Osteoblast (primary cell): ENCODE results near the gene TFIP11. TPM values are rescaled to one million over a fixed set of nuclear protein-coding genes. Genes with fewer than 3 reads are reported as not detected.

ENCODE experiments used
- DNase-seq: peaks from one replicate; pipeline ENCODE4 v3.0.0; 2011; ENCODE audit warnings: low spot score, mixed read lengths; ENCODE audit not compliant: insufficient read length; ENCODE audit errors: missing footprints
- H2AFZ ChIP-seq: 2 replicates; pipeline ENCODE4 v1.6.0; 2011; ENCODE audit warnings: mild to moderate bottlenecking, low read length
- H3K27ac ChIP-seq: 2 replicates; pipeline ENCODE4 v1.5.1; 2011; ENCODE audit warnings: mild to moderate bottlenecking, low read depth, low read length, moderate library complexity
- H3K27me3 ChIP-seq: 2 replicates; pipeline ENCODE4 v1.6.0; 2012; ENCODE audit warnings: mild to moderate bottlenecking, control low read depth, inconsistent platforms, low read length, moderate library complexity; ENCODE audit not compliant: insufficient read depth
- H3K36me3 ChIP-seq: 2 replicates; pipeline ENCODE4 v1.5.1; 2011; ENCODE audit warnings: mild to moderate bottlenecking, low read length, control low read depth, moderate library complexity; ENCODE audit not compliant: insufficient read depth
- H3K4me1 ChIP-seq: 2 replicates; pipeline ENCODE4 v1.5.1; 2011; ENCODE audit warnings: mild to moderate bottlenecking, low read length, control low read depth, moderate library complexity; ENCODE audit not compliant: insufficient read depth
- H3K4me2 ChIP-seq: 2 replicates; pipeline ENCODE4 v1.6.0; 2011; ENCODE audit warnings: mild to moderate bottlenecking, low read length; ENCODE audit not compliant: insufficient read depth
- H3K4me3 ChIP-seq: fragments of 200-600 bp; sonication (generic); 3 replicates; pipeline ENCODE4 v1.5.1; 2012; ENCODE audit warnings: mild to moderate bottlenecking, low read length, inconsistent platforms; ENCODE audit not compliant: insufficient read depth
- H3K79me2 ChIP-seq: 2 replicates; pipeline ENCODE4 v1.6.0; 2012; ENCODE audit warnings: mild to moderate bottlenecking, low read length, control low read depth, inconsistent platforms; ENCODE audit not compliant: insufficient read depth
- H3K9me3 ChIP-seq: 2 replicates; pipeline ENCODE4 v1.5.1; 2011; ENCODE audit warnings: low read depth, low read length, control low read depth
- H4K20me1 ChIP-seq: 2 replicates; pipeline ENCODE4 v1.6.0; 2012; ENCODE audit warnings: mild to moderate bottlenecking, low read length, control low read depth; ENCODE audit not compliant: insufficient read depth
- CTCF ChIP-seq: IDR thresholded peaks from 2 replicates; pipeline ENCODE4 v1.5.1; 2011; ENCODE audit warnings: mild to moderate bottlenecking, low read depth, low read length, moderate library complexity; ENCODE audit errors: extremely low read depth
- total RNA-seq: library from RNA; depleted of rRNA; stranded (reverse); fragments of >200 nt; gene quantifications from 2 replicates; pipeline ENCODE4 v1.2.3, GENCODE V29; 2012

TFIP11 gene
- total RNA-seq, 1 donor: 34.7 TPM

- DNase-seq: peak; percentile 90
- Histone ChIP-seq H3K27ac (peak overlapping the region; percentile 20), H3K27me3 (no peaks in the 10 kb centered on the region), H3K4me2 (no peak overlapping the region), H3K4me3 (no peak overlapping the region), H3K9me3 (no peaks in the 10 kb centered on the region), H3K4me1 (peaks cover 27% of the 10 kb centered on the region), H3K36me3 (peaks cover 16% of the 10 kb centered on the region), H2AFZ (no peak overlapping the region), H4K20me1 (peaks cover 21% of the 10 kb centered on the region), H3K79me2 (peaks cover 72% of the 10 kb centered on the region)
- no peak for TF ChIP-seq CTCF
Observed at GRCh38 chr22:26547426-26547825, 35.2 kb upstream of the TFIP11 start.

- Histone ChIP-seq H3K27me3 (no peaks in the 10 kb centered on the region), H3K4me2 (no peak overlapping the region), H3K36me3 (peaks cover 18% of the 10 kb centered on the region), H3K4me1 (peaks cover 16% of the 10 kb centered on the region), H3K9me3 (no peaks in the 10 kb centered on the region), H3K79me2 (peaks cover 70% of the 10 kb centered on the region), H3K27ac (no peak overlapping the region), H2AFZ (no peak overlapping the region), H3K4me3 (no peak overlapping the region), H4K20me1 (peaks cover 21% of the 10 kb centered on the region)
- no peak for TF ChIP-seq CTCF
- no peak for DNase-seq
Observed at GRCh38 chr22:26546282-26546681, 34.0 kb upstream of the TFIP11 start.

- H3K9me3 ChIP-seq: no peaks in the 10 kb centered on the region
- H3K27me3 ChIP-seq: no peaks in the 10 kb centered on the region
- no peak overlapping the region for H3K4me3 ChIP-seq
- no peak overlapping the region for H2AFZ ChIP-seq
- H3K27ac ChIP-seq: no peak overlapping the region
- peaks cover 74% of the 10 kb centered on the region for H3K79me2 ChIP-seq
- H3K4me1 ChIP-seq: peaks cover 11% of the 10 kb centered on the region
- H3K4me2 ChIP-seq: no peak overlapping the region
- no peak for DNase-seq
- H4K20me1 ChIP-seq: peaks cover 21% of the 10 kb centered on the region
- peaks cover 22% of the 10 kb centered on the region for H3K36me3 ChIP-seq
- no peak for TF ChIP-seq CTCF
Observed at GRCh38 chr22:26545827-26546226, 33.6 kb upstream of the TFIP11 start.

GRCh38 chr22:26545385-26545784, 33.1 kb upstream of the TFIP11 start:
- H3K4me1 ChIP-seq: peaks cover 7% of the 10 kb centered on the region
- peaks cover 27% of the 10 kb centered on the region for H3K36me3 ChIP-seq
- peaks cover 79% of the 10 kb centered on the region for H3K79me2 ChIP-seq
- H3K27ac ChIP-seq: no peak overlapping the region
- H3K27me3 ChIP-seq: no peaks in the 10 kb centered on the region
- H2AFZ ChIP-seq: no peak overlapping the region
- no peak for TF ChIP-seq CTCF
- peaks cover 23% of the 10 kb centered on the region for H4K20me1 ChIP-seq
- H3K4me2 ChIP-seq: no peak overlapping the region
- no peaks in the 10 kb centered on the region for H3K9me3 ChIP-seq
- H3K4me3 ChIP-seq: no peak overlapping the region
- no peak for DNase-seq
